ENCODE data around the gene OR2AE1.
A peak's percentile ranks its signal among the peaks of the same experiment; 100 is the strongest.
"Not testable (repeated sequence)": the region's sequence is repeated elsewhere in the genome, so short reads cannot be mapped to it uniquely, and the experiment has no call there.

The OR2AE1 gene, protein sequence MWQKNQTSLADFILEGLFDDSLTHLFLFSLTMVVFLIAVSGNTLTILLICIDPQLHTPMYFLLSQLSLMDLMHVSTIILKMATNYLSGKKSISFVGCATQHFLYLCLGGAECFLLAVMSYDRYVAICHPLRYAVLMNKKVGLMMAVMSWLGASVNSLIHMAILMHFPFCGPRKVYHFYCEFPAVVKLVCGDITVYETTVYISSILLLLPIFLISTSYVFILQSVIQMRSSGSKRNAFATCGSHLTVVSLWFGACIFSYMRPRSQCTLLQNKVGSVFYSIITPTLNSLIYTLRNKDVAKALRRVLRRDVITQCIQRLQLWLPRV

DNA sequence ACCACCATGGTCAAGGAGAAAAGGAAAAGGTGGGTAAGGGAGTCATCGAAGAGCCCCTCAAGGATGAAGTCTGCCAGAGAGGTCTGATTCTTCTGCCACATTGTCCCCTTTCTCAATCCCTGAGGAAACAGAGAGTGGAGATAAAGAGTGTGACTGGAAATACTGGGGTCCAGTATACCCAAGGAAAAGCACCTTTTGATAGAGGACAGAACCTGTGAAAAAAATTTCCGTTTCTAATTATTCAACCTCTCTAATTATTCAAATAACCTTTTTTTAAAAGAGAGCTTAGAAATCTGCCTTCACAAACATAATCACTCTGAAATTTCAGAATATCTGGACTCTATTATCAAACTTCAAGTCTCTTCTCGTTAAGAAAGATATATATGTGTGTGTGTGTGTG is at the start of gene OR2AE1:
TSS of gene OR2AE1 (minus strand) at position 101 of the 400 bp plus-strand sequence. CDS start at position 101, 0 bp downstream.
- DNase-seq, result no peak

DNA sequence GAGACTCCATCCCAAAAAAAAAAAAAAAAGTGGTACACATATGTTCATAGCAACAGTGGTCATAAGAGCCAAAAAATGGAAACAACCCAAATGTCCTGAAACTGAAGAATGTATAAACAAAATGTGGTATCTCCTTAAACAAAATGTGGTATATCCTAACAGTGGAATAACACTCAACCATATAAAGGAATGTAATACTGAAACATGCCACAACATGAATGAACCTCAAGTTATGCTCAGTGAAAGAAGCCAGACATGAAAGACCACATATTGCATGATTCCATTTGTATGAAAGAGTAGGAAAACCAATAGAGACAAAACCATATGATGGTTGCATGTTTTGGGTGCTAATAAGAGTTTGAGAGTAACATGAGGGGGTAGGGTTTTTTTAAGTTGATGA is 49.5 kb upstream of the OR2AE1 start:
- no peak for DNase-seq

GRCh38 chr7:99923200-99923599 is 46.4 kb upstream of the OR2AE1 start:
- no peak for DNase-seq

DNA sequence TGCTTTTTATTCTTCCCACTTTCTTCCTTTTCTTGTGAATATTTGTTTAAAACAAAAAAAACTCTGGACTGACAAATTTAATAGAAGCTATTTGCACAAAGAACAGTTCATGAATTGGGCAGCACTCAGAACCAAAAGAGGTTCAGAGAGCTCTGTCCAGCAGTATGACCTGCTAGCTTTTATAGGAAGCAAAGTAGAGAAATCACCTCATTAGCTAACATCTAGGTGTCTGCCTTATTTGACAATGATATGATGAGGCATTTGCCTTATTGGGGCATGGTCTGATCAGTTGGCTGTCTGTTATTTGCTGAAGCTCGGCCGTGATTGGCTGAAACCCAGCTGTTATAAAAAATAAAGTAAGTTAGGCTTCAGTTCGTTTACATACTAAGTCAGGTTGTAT is 43.3 kb upstream of the OR2AE1 start:
- no peak for DNase-seq

DNA sequence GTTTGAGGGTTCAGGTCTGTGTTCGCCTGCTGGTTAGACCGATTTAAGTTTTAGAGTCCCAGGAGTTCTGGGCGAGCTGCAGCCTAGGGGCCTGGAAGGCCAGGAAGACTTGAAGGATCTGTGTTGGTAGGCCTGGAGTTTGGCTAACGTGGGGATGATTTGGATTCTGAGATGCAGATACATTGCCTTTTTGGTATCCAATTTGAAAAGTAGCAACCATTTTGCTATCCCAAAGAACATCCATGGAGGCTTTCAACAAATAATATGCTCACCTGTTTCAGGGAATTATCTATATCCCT is 42.9 kb upstream of the OR2AE1 start:
- DNase-seq, result no peak

DNA sequence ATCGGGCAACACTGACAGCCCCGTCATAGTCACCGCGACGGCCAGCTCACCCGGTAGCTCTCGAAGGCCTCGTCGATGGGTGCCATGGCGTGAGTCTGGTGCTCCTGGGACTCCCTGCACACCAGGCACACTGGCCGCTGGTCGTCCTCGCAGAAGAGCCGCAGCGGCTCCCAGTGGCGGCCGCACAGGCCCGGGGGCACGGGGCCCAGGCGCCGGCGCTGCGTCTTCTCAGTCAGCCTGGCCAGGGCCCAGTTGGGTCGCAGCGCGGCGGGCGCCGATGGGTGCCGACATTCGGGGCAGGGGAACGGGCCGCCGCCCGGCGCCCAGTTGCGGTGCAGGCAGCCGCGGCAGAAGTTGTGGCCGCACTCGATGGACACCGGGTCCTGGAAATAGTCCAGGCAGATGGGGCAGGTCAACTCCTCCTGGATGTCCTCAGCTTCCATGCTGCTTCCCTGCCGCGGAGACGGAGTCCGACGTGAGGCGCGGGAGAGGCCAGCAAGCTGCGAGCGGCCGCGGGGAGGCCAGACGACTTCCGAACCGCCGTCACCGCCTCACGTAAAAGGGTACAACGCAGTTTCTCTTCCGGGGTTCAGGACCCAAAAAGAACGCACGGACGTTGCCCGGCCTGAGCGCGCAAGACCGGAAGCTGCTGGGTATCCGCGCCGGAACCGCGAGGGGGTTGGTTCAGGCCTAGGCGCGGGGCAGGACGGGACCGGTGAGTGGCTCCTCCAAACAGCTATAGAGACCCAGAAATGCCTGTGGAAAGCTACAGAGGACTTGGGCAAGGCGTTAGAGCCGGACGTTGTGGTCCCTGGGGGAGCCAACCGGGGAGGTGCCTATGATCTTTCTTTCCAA is 42.4 kb upstream of the OR2AE1 start, which contains the start of gene TRIM4:
TSS of gene TRIM4 (minus strand) at position 572 of the 855 bp plus-strand sequence. CDS start at position 443, 129 bp downstream.
- peak; percentile 97 for DNase-seq

DNA sequence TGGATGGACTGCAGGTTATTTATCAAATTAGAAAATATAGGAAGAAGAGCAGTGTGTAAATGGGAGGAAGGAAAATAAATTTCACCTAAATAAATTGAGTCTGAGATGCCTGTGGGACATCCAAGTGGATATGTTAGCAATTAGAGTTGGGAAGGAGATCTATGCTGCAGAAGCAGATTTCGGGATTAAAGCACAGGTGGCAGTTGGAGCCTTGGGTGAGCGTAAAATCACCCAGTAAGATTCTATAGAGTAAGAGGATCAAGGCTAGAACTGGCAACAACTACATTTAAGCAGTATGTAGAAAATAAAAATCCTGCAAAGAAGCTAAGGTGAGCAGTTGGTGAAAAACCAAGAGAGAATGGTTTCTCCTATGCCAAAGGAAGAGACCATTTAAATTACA is 34.1 kb upstream of the OR2AE1 start:
- no peak for DNase-seq

DNA sequence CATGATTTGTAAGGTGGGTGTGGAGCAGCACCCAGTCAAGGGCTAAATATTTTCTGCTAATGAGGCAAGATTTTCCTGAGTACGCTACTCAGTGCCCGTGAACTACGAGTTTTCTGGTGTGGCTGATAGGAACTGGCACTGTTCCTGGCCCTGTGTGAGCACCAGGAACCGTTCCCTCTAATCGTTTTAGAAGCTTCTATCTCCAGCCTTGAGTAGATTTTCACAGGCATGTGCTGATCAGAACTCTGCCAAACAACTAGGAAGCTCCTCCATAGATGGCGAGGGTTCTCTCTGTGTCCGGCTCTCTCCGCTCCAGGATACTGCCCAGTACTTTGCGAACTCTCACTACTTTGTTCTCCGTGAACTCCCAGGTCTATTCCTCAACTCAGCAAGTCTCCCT is 24.7 kb upstream of the OR2AE1 start:
- no peak for DNase-seq

DNA sequence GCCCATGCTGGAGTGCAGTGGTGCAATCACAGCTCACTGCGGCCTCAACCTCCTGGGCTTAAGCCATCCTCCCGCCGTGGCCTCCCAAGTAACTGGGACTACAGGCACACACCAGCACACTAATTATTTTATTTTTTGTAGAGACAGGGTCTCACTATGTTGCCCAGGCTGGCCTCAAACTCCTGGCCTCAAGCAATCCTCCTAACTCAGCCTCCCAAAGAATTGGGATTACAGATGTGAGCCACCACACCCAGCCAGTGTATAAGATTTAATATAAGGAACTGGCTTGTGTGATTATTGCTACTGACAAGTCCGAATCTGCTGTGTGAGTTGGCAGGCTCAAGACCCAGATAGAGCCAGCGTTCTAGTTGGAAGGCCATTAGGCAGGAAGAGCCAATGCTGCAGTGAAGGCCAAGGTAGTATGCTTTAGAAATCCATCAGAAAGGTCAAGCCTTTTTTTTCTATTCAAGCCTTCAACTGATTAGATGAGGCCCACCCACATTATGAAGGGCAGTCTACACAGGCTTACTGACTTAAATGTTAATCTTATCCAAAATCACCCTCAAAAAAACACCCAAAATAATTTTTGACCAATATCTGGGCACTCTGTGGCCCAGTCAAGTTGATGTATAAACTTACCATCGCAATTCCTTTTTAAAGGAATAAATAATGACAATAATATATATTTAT is 23.1 kb upstream of the OR2AE1 start:
- no peak for DNase-seq

GRCh38 chr7:99898836-99899235 is 22.0 kb upstream of the OR2AE1 start:
- no peak for DNase-seq

DNA sequence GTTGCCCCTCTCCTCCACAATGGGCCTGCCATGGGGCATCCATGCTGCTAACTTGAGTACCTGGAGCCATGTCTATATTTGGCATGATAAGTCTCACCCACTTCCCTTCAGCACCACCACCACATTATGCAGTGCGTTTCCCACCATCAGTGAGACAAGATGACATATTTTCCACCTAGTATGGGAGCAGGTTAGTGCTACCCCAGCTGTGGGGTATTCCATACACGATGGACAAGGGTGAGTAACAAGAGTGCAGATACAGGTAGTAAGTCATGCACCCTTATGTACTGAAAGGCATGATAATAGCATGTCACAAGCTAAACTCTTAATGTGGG is 21.2 kb upstream of the OR2AE1 start:
- DNase-seq, result no peak

DNA sequence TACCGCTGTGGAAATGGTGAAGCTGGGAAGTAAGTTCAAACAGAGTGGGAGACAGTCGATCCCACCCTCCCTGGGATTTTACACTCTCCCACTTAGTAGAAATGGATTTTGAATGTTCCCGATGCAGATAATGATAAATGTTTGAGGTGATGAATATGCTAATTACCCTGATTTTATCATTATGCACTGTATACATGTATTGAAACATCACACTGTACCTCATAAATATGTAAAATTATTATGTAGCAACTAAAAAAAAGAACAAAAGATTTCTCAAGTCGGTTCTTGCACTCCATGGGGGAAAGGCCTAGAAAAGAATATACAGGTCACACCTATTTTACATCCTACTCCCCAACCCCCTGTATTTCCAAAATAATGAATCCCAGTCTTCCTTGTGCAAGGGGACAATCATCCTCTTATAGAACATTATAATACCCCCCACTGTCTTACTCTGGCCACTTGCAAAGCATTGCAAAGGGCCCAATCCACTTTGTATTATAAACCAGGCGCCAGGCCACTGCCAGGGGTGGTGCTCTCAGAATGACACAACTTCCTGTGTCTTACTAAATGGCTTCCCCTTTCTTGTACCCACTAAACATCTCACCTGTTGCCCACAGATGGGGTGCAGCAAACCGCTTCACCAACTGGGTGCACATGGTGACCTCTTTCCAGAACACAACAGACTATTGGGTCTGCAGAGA is 20.6 kb upstream of the OR2AE1 start:
- no peak for DNase-seq

DNA sequence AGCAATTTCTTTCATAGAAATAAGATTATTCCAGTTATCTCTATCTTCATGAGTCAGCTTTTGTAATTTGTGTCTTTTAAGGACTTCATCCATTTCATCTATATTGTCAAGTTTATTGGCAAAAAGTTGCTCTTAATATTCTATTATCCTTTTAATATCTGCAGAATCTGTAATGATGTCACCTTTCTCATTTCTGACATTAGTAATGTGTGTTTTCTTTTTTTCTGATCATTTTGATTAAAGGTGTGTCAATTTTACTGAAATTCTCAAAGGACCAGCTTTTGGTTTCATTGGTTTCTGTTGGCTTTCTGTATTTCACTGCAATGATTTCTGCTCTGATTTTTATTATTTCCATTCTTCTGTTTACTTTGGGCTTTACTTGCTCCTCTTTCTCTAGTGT is 17.9 kb upstream of the OR2AE1 start:
- no peak for DNase-seq

- DNase-seq, result no peak
Measured at GRCh38 chr7:99893280-99893679, 16.4 kb upstream of the OR2AE1 start.

DNA sequence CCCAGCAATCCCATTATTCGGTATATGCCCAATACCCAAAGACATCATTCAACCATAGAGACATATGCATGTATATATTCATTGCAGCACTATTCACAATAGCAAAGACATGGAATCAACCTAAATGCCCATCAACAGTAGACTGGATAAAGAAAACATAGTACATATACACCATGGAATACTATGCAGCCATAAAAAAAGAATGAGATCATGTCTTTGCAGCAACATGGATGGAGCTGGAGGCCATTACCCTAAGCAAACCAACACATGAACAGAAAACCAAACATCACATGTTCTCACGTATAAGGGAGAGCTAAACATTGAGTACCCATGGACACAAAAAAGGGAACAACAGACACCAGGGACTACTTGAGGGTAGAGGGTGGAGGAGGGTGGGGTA is 13.5 kb upstream of the OR2AE1 start:
- DNase-seq, result not testable (repeated sequence)

- DNase-seq, result not testable (repeated sequence)
Measured at GRCh38 chr7:99888366-99888765, 11.5 kb upstream of the OR2AE1 start.

GRCh38 chr7:99881370-99881769 is 4.5 kb upstream of the OR2AE1 start:
- no peak for DNase-seq

GRCh38 chr7:99876491-99876890 is 342 bp downstream of the OR2AE1 start:
- peak; percentile 9 for DNase-seq

- no peak for DNase-seq
Measured at GRCh38 chr7:99868246-99868645, 8.6 kb downstream of the OR2AE1 start.

DNA sequence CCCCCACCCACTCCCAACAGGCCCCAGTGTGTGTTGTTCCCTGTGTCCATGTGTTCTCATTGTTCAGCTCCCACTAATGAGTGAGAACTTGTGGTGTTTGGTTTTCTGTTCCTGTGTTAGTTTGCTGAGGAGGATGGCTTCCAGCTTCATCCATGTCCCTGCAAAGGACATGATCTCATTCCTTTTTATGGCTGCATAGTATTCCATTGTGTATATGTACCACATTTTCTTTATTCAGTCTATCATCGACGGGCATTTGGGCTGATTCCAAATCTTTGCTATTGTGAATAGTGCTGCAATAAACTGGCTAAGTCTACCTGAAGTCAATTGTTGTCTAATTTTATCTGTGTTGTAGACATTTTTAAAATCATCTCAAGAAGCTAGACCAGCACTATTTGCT is 9.4 kb downstream of the OR2AE1 start:
- not testable (repeated sequence) for DNase-seq

- DNase-seq, result no peak
Measured at GRCh38 chr7:99863847-99864440, 12.9 kb downstream of the OR2AE1 start.

GRCh38 chr7:99860281-99861127 is 16.3 kb downstream of the OR2AE1 start:
- no peak for DNase-seq

Measured in RPMI8226 (cell line).